HCT116 (cell line): Measurements from ENCODE around the gene CALHM3. TPM values are rescaled to one million over a fixed set of nuclear protein-coding genes. Genes with fewer than 3 reads are reported as not detected.

Source experiments
- ATAC-seq: fragments of 200-7000 bp; cut with Tn5 transposase; 2 replicates; pipeline ENCODE4 v1.9.1; 2020; ENCODE audit warnings: mild to moderate bottlenecking, moderate library complexity
- BruUV-seq: library from RNA; stranded (reverse); fragments of 400-500 nt; replicated peaks from 2 replicates; lab custom pipeline; 2021; lab: Mats Ljungman, UMichigan
- CTCF ChIA-PET: fragments of 300-600 bp; sonication (Branson Sonifier 250); formaldehyde crosslinking; loops from one replicate; lab custom pipeline; 2021; ENCODE audit warnings: antibody characterized with exemption; lab: Charles Lee
- POLR2A ChIA-PET: fragments of 300-600, 350-600 bp; sonication (Branson Sonifier 250); formaldehyde crosslinking; loops from one replicate; lab custom pipeline; 2021; ENCODE audit warnings: antibody characterized with exemption; lab: Charles Lee
- RAD21 ChIA-PET, 2 experiments: fragments of 300-600 bp; sonication (Branson Sonifier 250); formaldehyde crosslinking; loops; one replicate each; lab custom pipeline; 2023; ENCODE audit warnings: low total read pairs in 2 of 2; ENCODE audit not compliant: uncharacterized antibody in 2 of 2, unreplicated experiment in 2 of 2, low non-redundant PET in 1 of 2; lab: Charles Lee
- DNase-seq: peaks from one replicate; pipeline ENCODE4 v3.0.0-alpha.2; 2010; ENCODE audit warnings: low read depth, low spot score
- H2AFZ ChIP-seq: fragments of 200-600 bp; shearing (Covaris generic), sonication (generic); 2 replicates; pipeline ENCODE4 v1.6.1; 2017; ENCODE audit warnings: low read depth, mixed run types, mixed read lengths, antibody characterized with exemption, low read length; ENCODE audit not compliant: poor library complexity, severe bottlenecking
- H3K27ac ChIP-seq: 2 replicates; pipeline ENCODE4 v1.5.1; 2012; ENCODE audit warnings: low read depth, low read length
- H3K27me3 ChIP-seq: fragments of 200-600 bp; sonication (generic); 2 replicates; pipeline ENCODE4 v1.6.1; 2016; ENCODE audit warnings: mixed run types, low read length, mixed read lengths; ENCODE audit not compliant: insufficient read depth
- H3K36me3 ChIP-seq, 2 experiments: fragments of 200-500 bp in 1 of 2; fragments of 200-600 bp in 1 of 2; sonication (Bioruptor generic) in 1 of 2; sonication (generic) in 1 of 2; 2 replicates each; pipeline versions ENCODE4 v1.5.1 to v1.6.1; 2014 to 2016; ENCODE audit warnings: low read length in 2 of 2, inconsistent platforms in 1 of 2, mixed read lengths in 1 of 2, mixed run types in 1 of 2; ENCODE audit not compliant: insufficient read depth in 2 of 2, control insufficient read depth in 1 of 2
- H3K4me1 ChIP-seq, 2 experiments: fragments of 200-600 bp in 1 of 2; sonication (generic) in 1 of 2; 2 replicates each; pipeline versions ENCODE4 v1.5.1 to v1.6.1; 2012 to 2017; ENCODE audit warnings: low read length in 2 of 2, inconsistent platforms in 1 of 2, mild to moderate bottlenecking in 1 of 2, mixed read lengths in 1 of 2, mixed run types in 1 of 2, moderate library complexity in 1 of 2; ENCODE audit not compliant: insufficient read depth in 2 of 2, control insufficient read depth in 1 of 2
- H3K4me2 ChIP-seq: fragments of 200-600 bp; sonication (generic); 2 replicates; pipeline ENCODE4 v1.6.1; 2017; ENCODE audit warnings: mixed run types, low read length, mixed read lengths
- H3K4me3 ChIP-seq, 2 experiments: fragments of 200-600 bp in 1 of 2; sonication (generic) in 1 of 2; replicated peaks in 1 of 2; 2 replicates each; pipeline ENCODE4 v1.5.1; 2011 to 2016; ENCODE audit warnings: low read length in 2 of 2, control low read depth in 1 of 2, low read depth in 1 of 2, mild to moderate bottlenecking in 1 of 2, mixed read lengths in 1 of 2, mixed run types in 1 of 2
- H3K79me2 ChIP-seq: fragments of 200-600 bp; sonication (generic); 2 replicates; pipeline ENCODE4 v1.6.1; 2017; ENCODE audit warnings: mild to moderate bottlenecking, mixed run types, low read length, moderate library complexity, mixed read lengths; ENCODE audit not compliant: insufficient read depth
- H3K9ac ChIP-seq: fragments of 200-600 bp; sonication (generic); 2 replicates; pipeline ENCODE4 v1.6.1; 2016; ENCODE audit warnings: low read length, mixed read lengths
- H3K9me2 ChIP-seq: fragments of 200-600 bp; sonication (generic), shearing (Covaris generic); 2 replicates; pipeline ENCODE4 v1.6.1; 2017; ENCODE audit warnings: mixed run types, mild to moderate bottlenecking, moderate library complexity; ENCODE audit not compliant: insufficient read depth
- H3K9me3 ChIP-seq, 2 experiments: fragments of 200-500 bp in 1 of 2; fragments of 200-600 bp in 1 of 2; sonication (Bioruptor generic) in 1 of 2; sonication (generic) in 1 of 2; 2 replicates each; pipeline ENCODE4 v1.6.1; 2014 to 2017; ENCODE audit warnings: low read length in 2 of 2, mixed read lengths in 2 of 2, inconsistent platforms in 1 of 2, low read depth in 1 of 2, mild to moderate bottlenecking in 1 of 2, mixed run types in 1 of 2, moderate library complexity in 1 of 2; ENCODE audit not compliant: control insufficient read depth in 1 of 2, insufficient read depth in 1 of 2
- H4K20me1 ChIP-seq: fragments of 200-600 bp; sonication (generic), shearing (Covaris generic); 2 replicates; pipeline ENCODE4 v1.6.1; 2017; ENCODE audit warnings: mixed run types, mild to moderate bottlenecking, moderate library complexity; ENCODE audit not compliant: insufficient read depth
- CBX3 ChIP-seq: IDR thresholded peaks from 2 replicates; pipeline ENCODE4 v1.6.1; 2012; ENCODE audit warnings: low read depth
- ELF1 ChIP-seq: IDR thresholded peaks from 2 replicates; pipeline ENCODE4 v1.6.1; 2012; ENCODE audit warnings: low read depth, borderline replicate concordance
- EZH2 ChIP-seq: fragments of 200-600 bp; sonication (generic); IDR thresholded peaks from 2 replicates; pipeline ENCODE4 v1.6.1; 2017; ENCODE audit warnings: antibody characterized with exemption, mixed run types
- EZH2phosphoT487 ChIP-seq: fragments of 200-600 bp; IDR thresholded peaks from 2 replicates; pipeline ENCODE4 v1.6.1; 2018; ENCODE audit warnings: antibody characterized with exemption, borderline replicate concordance
- FOSL1 ChIP-seq: IDR thresholded peaks from 2 replicates; pipeline ENCODE4 v1.6.1; 2012; ENCODE audit warnings: low read depth
- JUND ChIP-seq: IDR thresholded peaks from 2 replicates; pipeline ENCODE4 v1.6.1; 2012
- POLR2A ChIP-seq: IDR thresholded peaks from 2 replicates; pipeline ENCODE4 v1.7.0; 2011; ENCODE audit warnings: borderline replicate concordance; ENCODE audit not compliant: insufficient read depth, insufficient read length; ENCODE audit errors: extremely low read depth
- RAD21 ChIP-seq: IDR thresholded peaks from 2 replicates; pipeline ENCODE4 v1.6.1; 2012; ENCODE audit warnings: low read depth, mild to moderate bottlenecking
- SIN3A ChIP-seq: IDR thresholded peaks from 2 replicates; pipeline ENCODE4 v1.6.1; 2012; ENCODE audit warnings: low read depth
- SP1 ChIP-seq: IDR thresholded peaks from 2 replicates; pipeline ENCODE4 v1.6.1; 2012; ENCODE audit warnings: low read depth
- ZFX ChIP-seq: fragments of 450-650 bp; IDR thresholded peaks from 2 replicates; pipeline ENCODE4 v1.6.1; 2017
- intact Hi-C: fragments of 100-400 bp; cut with micrococcal nuclease; formaldehyde crosslinking; loops from 2 replicates; pipeline ENCODE4 v1.10.0; 2022
- total RNA-seq: library from RNA; stranded (reverse); gene quantifications from one replicate; pipeline ENCODE4 v1.2.1, GENCODE V29; 2021; ENCODE audit not compliant: unreplicated experiment
- TF ChIP-seq, protein P1 (sequence below): IDR thresholded peaks from 2 replicates; pipeline ENCODE4 v1.6.1; 2012; ENCODE audit warnings: low read depth
- TF ChIP-seq, protein P2 (sequence below), 3 experiments: fragments of 200-600 bp in 1 of 3; sonication (generic) in 1 of 3; IDR thresholded peaks in 2 of 3; conservative IDR thresholded peaks in 1 of 3; 2 replicates each; pipeline ENCODE4 v1.5.1; 2012 to 2017; ENCODE audit warnings: low read depth in 2 of 3, low read length in 2 of 3, antibody characterized with exemption in 1 of 3, borderline replicate concordance in 1 of 3, control low read depth in 1 of 3, mild to moderate bottlenecking in 1 of 3, mixed read lengths in 1 of 3, mixed run types in 1 of 3, moderate library complexity in 1 of 3; ENCODE audit not compliant: insufficient read depth in 1 of 3

The CALHM3 gene
- total RNA-seq, 1 experiment from 2014 or later: 0.49 TPM

DNA sequence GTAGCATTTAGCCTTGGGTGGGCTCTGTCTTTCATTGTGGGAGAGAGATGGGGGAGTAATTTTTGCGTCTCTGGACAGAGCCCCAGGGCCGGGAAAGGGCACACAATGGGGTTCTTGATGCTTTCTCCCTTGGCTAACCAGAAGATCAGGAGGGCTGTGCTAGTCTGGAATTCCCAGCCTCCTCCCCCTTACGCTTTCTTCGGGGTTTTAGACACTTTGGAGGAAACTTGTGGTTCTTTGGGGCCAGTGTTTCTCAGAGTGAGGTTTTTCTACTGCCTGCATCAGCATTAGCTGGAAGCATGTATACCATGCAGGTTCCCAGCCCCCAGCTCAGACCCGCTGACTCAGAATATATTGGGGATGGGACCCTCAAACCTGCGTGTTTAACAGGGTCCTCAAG is 21.4 kb upstream of the CALHM3 start:
- ATAC-seq: no peak
- H3K4me2 ChIP-seq: no peak overlapping the region
- H3K27ac ChIP-seq: no peak overlapping the region
- RAD21 ChIA-PET: no interaction called here
- no peaks in the 10 kb centered on the region for H4K20me1 ChIP-seq
- no peaks in the 10 kb centered on the region for H3K27me3 ChIP-seq
- CTCF ChIA-PET: interaction anchor here (1.6 kb wide), 1 partner anchor 24 kb away, joined by 4 read pairs; no protein-coding TSS in a partner anchor
- no peak overlapping the region for H3K9ac ChIP-seq
- H3K4me1 ChIP-seq: peaks cover 11 to 15% of the 10 kb centered on the region in 2 experiments
- H2AFZ ChIP-seq: no peak overlapping the region
- no peaks in the 10 kb centered on the region for H3K79me2 ChIP-seq
- no peaks in the 10 kb centered on the region for H3K9me3 ChIP-seq
- TF ChIP-seq POLR2A (no peak), JUND (no peak), SP1 (no peak), FOSL1 (no peak), SIN3A (no peak), EZH2 (no peak), RAD21 (no peak), EZH2phosphoT487 (no peak), ZFX (no peak), ELF1 (no peak), CBX3 (no peak)
- TF ChIP-seq, protein P1, sequence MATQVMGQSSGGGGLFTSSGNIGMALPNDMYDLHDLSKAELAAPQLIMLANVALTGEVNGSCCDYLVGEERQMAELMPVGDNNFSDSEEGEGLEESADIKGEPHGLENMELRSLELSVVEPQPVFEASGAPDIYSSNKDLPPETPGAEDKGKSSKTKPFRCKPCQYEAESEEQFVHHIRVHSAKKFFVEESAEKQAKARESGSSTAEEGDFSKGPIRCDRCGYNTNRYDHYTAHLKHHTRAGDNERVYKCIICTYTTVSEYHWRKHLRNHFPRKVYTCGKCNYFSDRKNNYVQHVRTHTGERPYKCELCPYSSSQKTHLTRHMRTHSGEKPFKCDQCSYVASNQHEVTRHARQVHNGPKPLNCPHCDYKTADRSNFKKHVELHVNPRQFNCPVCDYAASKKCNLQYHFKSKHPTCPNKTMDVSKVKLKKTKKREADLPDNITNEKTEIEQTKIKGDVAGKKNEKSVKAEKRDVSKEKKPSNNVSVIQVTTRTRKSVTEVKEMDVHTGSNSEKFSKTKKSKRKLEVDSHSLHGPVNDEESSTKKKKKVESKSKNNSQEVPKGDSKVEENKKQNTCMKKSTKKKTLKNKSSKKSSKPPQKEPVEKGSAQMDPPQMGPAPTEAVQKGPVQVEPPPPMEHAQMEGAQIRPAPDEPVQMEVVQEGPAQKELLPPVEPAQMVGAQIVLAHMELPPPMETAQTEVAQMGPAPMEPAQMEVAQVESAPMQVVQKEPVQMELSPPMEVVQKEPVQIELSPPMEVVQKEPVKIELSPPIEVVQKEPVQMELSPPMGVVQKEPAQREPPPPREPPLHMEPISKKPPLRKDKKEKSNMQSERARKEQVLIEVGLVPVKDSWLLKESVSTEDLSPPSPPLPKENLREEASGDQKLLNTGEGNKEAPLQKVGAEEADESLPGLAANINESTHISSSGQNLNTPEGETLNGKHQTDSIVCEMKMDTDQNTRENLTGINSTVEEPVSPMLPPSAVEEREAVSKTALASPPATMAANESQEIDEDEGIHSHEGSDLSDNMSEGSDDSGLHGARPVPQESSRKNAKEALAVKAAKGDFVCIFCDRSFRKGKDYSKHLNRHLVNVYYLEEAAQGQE: no peak
- TF ChIP-seq, protein P2, sequence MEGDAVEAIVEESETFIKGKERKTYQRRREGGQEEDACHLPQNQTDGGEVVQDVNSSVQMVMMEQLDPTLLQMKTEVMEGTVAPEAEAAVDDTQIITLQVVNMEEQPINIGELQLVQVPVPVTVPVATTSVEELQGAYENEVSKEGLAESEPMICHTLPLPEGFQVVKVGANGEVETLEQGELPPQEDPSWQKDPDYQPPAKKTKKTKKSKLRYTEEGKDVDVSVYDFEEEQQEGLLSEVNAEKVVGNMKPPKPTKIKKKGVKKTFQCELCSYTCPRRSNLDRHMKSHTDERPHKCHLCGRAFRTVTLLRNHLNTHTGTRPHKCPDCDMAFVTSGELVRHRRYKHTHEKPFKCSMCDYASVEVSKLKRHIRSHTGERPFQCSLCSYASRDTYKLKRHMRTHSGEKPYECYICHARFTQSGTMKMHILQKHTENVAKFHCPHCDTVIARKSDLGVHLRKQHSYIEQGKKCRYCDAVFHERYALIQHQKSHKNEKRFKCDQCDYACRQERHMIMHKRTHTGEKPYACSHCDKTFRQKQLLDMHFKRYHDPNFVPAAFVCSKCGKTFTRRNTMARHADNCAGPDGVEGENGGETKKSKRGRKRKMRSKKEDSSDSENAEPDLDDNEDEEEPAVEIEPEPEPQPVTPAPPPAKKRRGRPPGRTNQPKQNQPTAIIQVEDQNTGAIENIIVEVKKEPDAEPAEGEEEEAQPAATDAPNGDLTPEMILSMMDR (IDR thresholded peaks at IDR 0.05 in 2 of 3, conservative IDR thresholded peaks at IDR 0.05 in 1 of 3; ENCODE audit: borderline replicate concordance in 1 of 3, insufficient read depth in 1 of 3, low read depth in 2 of 3, low read length in 2 of 3): no peak
- POLR2A ChIA-PET: no interaction called here
- BruUV-seq: no TSS peak
- H3K4me3 ChIP-seq: no peak overlapping the region
- intact Hi-C loops: no loop called here
- H3K36me3 ChIP-seq: no peaks in the 10 kb centered on the region
- DNase-seq: no peak
- H3K9me2 ChIP-seq: no peaks in the 10 kb centered on the region
